ENCODE measurements around the gene SLC47A1. TPM values are rescaled to one million over a fixed set of nuclear protein-coding genes. Genes with fewer than 3 reads are reported as not detected.

SLC47A1 gene
- total and polyA plus RNA-seq, 2 of the 8 experiments (the other 6 are each of a cell fraction or from before 2014, with no cell fraction given) = 1.5 to 3.6 TPM

GRCh38 chr17:19533718-19534561 lies at the start of gene SLC47A1 (continued):
- TF ChIP-seq KDM4A (IDR thresholded peaks at IDR 0.05; ENCODE audit: low read depth, low read length, severe bottlenecking) = peak; percentile 75
- TF ChIP-seq MAX (IDR thresholded peaks at IDR 0.05) = no peak

Measured in H1 (cell line).